Mucosa of stomach (tissue), 1 donor: ENCODE data around the gene SACM1L.

Source experiments
- H3K27me3 ChIP-seq: one replicate; pipeline ENCODE4 v1.7.0; 2013; ENCODE audit warnings: mild to moderate bottlenecking, low read length; ENCODE audit not compliant: control insufficient read depth, insufficient read depth
- H3K36me3 ChIP-seq: one replicate; pipeline ENCODE4 v1.7.0; 2013; ENCODE audit warnings: low read length; ENCODE audit not compliant: control insufficient read depth, insufficient read depth
- H3K4me1 ChIP-seq: one replicate; pipeline ENCODE4 v1.7.0; 2013; ENCODE audit warnings: mild to moderate bottlenecking, low read length; ENCODE audit not compliant: control insufficient read depth, insufficient read depth
- H3K4me3 ChIP-seq: one replicate; pipeline ENCODE4 v1.7.0; 2013; ENCODE audit warnings: low read length
- H3K9ac ChIP-seq: one replicate; pipeline ENCODE4 v1.7.0; 2013; ENCODE audit warnings: mild to moderate bottlenecking, low read length, moderate library complexity
- H3K9me3 ChIP-seq: one replicate; pipeline ENCODE4 v1.7.0; 2013; ENCODE audit warnings: mild to moderate bottlenecking, low read length, moderate library complexity; ENCODE audit not compliant: control insufficient read depth
- donor health status: Pancreatic carcinoma.

Gene SACM1L

GRCh38 chr3:45779746-45780735, 90.8 kb downstream of the SACM1L start:
- Histone ChIP-seq H3K9me3 (no peaks in the 10 kb centered on the region), H3K4me3 (no peak overlapping the region), H3K9ac (no peak overlapping the region), H3K36me3 (no peaks in the 10 kb centered on the region), H3K27me3 (no peaks in the 10 kb centered on the region), H3K4me1 (no peaks in the 10 kb centered on the region)

GRCh38 chr3:45781271-45781670, 92.1 kb downstream of the SACM1L start:
- H3K9me3 ChIP-seq: no peaks in the 10 kb centered on the region
- no peak overlapping the region for H3K9ac ChIP-seq
- H3K27me3 ChIP-seq: no peaks in the 10 kb centered on the region
- no peak overlapping the region for H3K4me3 ChIP-seq
- H3K36me3 ChIP-seq: no peaks in the 10 kb centered on the region
- no peaks in the 10 kb centered on the region for H3K4me1 ChIP-seq

- Histone ChIP-seq H3K36me3 (no peaks in the 10 kb centered on the region), H3K27me3 (no peaks in the 10 kb centered on the region), H3K4me1 (no peaks in the 10 kb centered on the region), H3K9ac (no peak overlapping the region), H3K4me3 (no peak overlapping the region), H3K9me3 (no peaks in the 10 kb centered on the region)
Observed at GRCh38 chr3:45781841-45782240, 92.6 kb downstream of the SACM1L start.

GRCh38 chr3:45782381-45782780, 93.2 kb downstream of the SACM1L start:
- Histone ChIP-seq H3K27me3 (no peaks in the 10 kb centered on the region), H3K36me3 (no peaks in the 10 kb centered on the region), H3K9ac (no peak overlapping the region), H3K4me1 (no peaks in the 10 kb centered on the region), H3K4me3 (no peak overlapping the region), H3K9me3 (no peaks in the 10 kb centered on the region)

GRCh38 chr3:45783667-45784066, 94.5 kb downstream of the SACM1L start:
- Histone ChIP-seq H3K9ac (no peak overlapping the region), H3K4me3 (no peak overlapping the region), H3K36me3 (no peaks in the 10 kb centered on the region), H3K4me1 (no peaks in the 10 kb centered on the region), H3K27me3 (no peaks in the 10 kb centered on the region), H3K9me3 (no peaks in the 10 kb centered on the region)

GRCh38 chr3:45785605-45786150, 96.5 kb downstream of the SACM1L start:
- Histone ChIP-seq H3K27me3 (no peaks in the 10 kb centered on the region), H3K4me3 (no peak overlapping the region), H3K9me3 (no peaks in the 10 kb centered on the region), H3K4me1 (no peaks in the 10 kb centered on the region), H3K9ac (no peak overlapping the region), H3K36me3 (no peaks in the 10 kb centered on the region)

GRCh38 chr3:45786801-45787495, 97.8 kb downstream of the SACM1L start:
- H3K27me3 ChIP-seq: no peaks in the 10 kb centered on the region
- no peaks in the 10 kb centered on the region for H3K36me3 ChIP-seq
- H3K9ac ChIP-seq: no peak overlapping the region
- H3K4me1 ChIP-seq: no peaks in the 10 kb centered on the region
- no peak overlapping the region for H3K4me3 ChIP-seq
- no peaks in the 10 kb centered on the region for H3K9me3 ChIP-seq

- Histone ChIP-seq H3K4me3 (no peak overlapping the region), H3K9me3 (no peaks in the 10 kb centered on the region), H3K36me3 (no peaks in the 10 kb centered on the region), H3K27me3 (no peaks in the 10 kb centered on the region), H3K4me1 (no peaks in the 10 kb centered on the region), H3K9ac (no peak overlapping the region)
Observed at GRCh38 chr3:45787551-45787950, 98.4 kb downstream of the SACM1L start.

GRCh38 chr3:45789235-45789812, 100.1 kb downstream of the SACM1L start:
- H3K27me3 ChIP-seq: peaks cover under 1% of the 10 kb centered on the region
- H3K9me3 ChIP-seq: no peaks in the 10 kb centered on the region
- no peak overlapping the region for H3K9ac ChIP-seq
- H3K4me3 ChIP-seq: no peak overlapping the region
- H3K4me1 ChIP-seq: peaks cover 6% of the 10 kb centered on the region
- no peaks in the 10 kb centered on the region for H3K36me3 ChIP-seq

- Histone ChIP-seq H3K4me1 (peaks cover 6% of the 10 kb centered on the region), H3K36me3 (no peaks in the 10 kb centered on the region), H3K27me3 (peaks cover 10% of the 10 kb centered on the region), H3K4me3 (no peak overlapping the region), H3K9ac (no peak overlapping the region), H3K9me3 (no peaks in the 10 kb centered on the region)
Observed at GRCh38 chr3:45790596-45790995, 101.4 kb downstream of the SACM1L start.

GRCh38 chr3:45792036-45792435, 102.8 kb downstream of the SACM1L start:
- H3K4me1 ChIP-seq: peaks cover 16% of the 10 kb centered on the region
- no peak overlapping the region for H3K4me3 ChIP-seq
- H3K9me3 ChIP-seq: no peaks in the 10 kb centered on the region
- no peak overlapping the region for H3K9ac ChIP-seq
- peaks cover 24% of the 10 kb centered on the region for H3K27me3 ChIP-seq
- H3K36me3 ChIP-seq: no peaks in the 10 kb centered on the region
